ENCODE measurements around the gene KDELR3.
A peak's percentile ranks its signal among the peaks of the same experiment; 100 is the strongest.

The KDELR3 gene

GRCh38 chr22:38479096-38479837, 11.4 kb downstream of the KDELR3 start:
- no peaks in the 10 kb centered on the region for H3K9me3 Mint-ChIP-seq
- H3K27ac Mint-ChIP-seq: no peak overlapping the region
- no peak overlapping the region for H3K4me3 Mint-ChIP-seq
- H3K36me3 Mint-ChIP-seq (ENCODE audit: low read depth): peaks cover 42% of the 10 kb centered on the region
- H3K4me1 Mint-ChIP-seq (ENCODE audit: low read depth): peaks cover 17% of the 10 kb centered on the region
- H3K27me3 Mint-ChIP-seq: no peaks in the 10 kb centered on the region

GRCh38 chr22:38481162-38481870, 13.4 kb downstream of the KDELR3 start:
- Mint-ChIP-seq H3K9me3 (no peaks in the 10 kb centered on the region), H3K4me3 (no peak overlapping the region), H3K36me3 (ENCODE audit: low read depth) (peaks cover 61% of the 10 kb centered on the region), H3K4me1 (ENCODE audit: low read depth) (peaks cover 24% of the 10 kb centered on the region), H3K27ac (no peak overlapping the region), H3K27me3 (no peaks in the 10 kb centered on the region)

- Mint-ChIP-seq H3K4me1 (ENCODE audit: low read depth) (peaks cover 30% of the 10 kb centered on the region), H3K27me3 (no peaks in the 10 kb centered on the region), H3K4me3 (no peak overlapping the region), H3K27ac (no peak overlapping the region), H3K9me3 (no peaks in the 10 kb centered on the region), H3K36me3 (ENCODE audit: low read depth) (peaks cover 67% of the 10 kb centered on the region)
Observed at GRCh38 chr22:38481871-38482332, 14.0 kb downstream of the KDELR3 start.

- peak overlapping the region; percentile 5 for H3K27ac Mint-ChIP-seq
- H3K4me3 Mint-ChIP-seq: no peak overlapping the region
- H3K36me3 Mint-ChIP-seq (ENCODE audit: low read depth): peaks cover 74% of the 10 kb centered on the region
- H3K9me3 Mint-ChIP-seq: no peaks in the 10 kb centered on the region
- no peaks in the 10 kb centered on the region for H3K27me3 Mint-ChIP-seq
- peaks cover 31% of the 10 kb centered on the region for H3K4me1 Mint-ChIP-seq (ENCODE audit: low read depth)
Observed at GRCh38 chr22:38482662-38483308, 14.9 kb downstream of the KDELR3 start.

GRCh38 chr22:38484244-38484643, 16.3 kb downstream of the KDELR3 start:
- H3K9me3 Mint-ChIP-seq: no peaks in the 10 kb centered on the region
- peaks cover 85% of the 10 kb centered on the region for H3K36me3 Mint-ChIP-seq (ENCODE audit: low read depth)
- no peak overlapping the region for H3K4me3 Mint-ChIP-seq
- peaks cover 45% of the 10 kb centered on the region for H3K4me1 Mint-ChIP-seq (ENCODE audit: low read depth)
- peak overlapping the region; percentile 5 for H3K27ac Mint-ChIP-seq
- no peaks in the 10 kb centered on the region for H3K27me3 Mint-ChIP-seq

- H3K4me1 Mint-ChIP-seq (ENCODE audit: low read depth): peaks cover 60% of the 10 kb centered on the region
- no peak overlapping the region for H3K4me3 Mint-ChIP-seq
- H3K9me3 Mint-ChIP-seq: no peaks in the 10 kb centered on the region
- H3K27me3 Mint-ChIP-seq: no peaks in the 10 kb centered on the region
- H3K36me3 Mint-ChIP-seq (ENCODE audit: low read depth): peaks cover 94% of the 10 kb centered on the region
- peak overlapping the region; percentile 31 for H3K27ac Mint-ChIP-seq
Observed at GRCh38 chr22:38485783-38486182, 17.9 kb downstream of the KDELR3 start.

- no peaks in the 10 kb centered on the region for H3K27me3 Mint-ChIP-seq
- peaks cover 70% of the 10 kb centered on the region for H3K4me1 Mint-ChIP-seq (ENCODE audit: low read depth)
- no peaks in the 10 kb centered on the region for H3K9me3 Mint-ChIP-seq
- H3K4me3 Mint-ChIP-seq: no peak overlapping the region
- peaks cover 91% of the 10 kb centered on the region for H3K36me3 Mint-ChIP-seq (ENCODE audit: low read depth)
- H3K27ac Mint-ChIP-seq: peak overlapping the region; percentile 53
Observed at GRCh38 chr22:38487946-38488345, 20.1 kb downstream of the KDELR3 start.

GRCh38 chr22:38489142-38489541, 21.2 kb downstream of the KDELR3 start:
- Mint-ChIP-seq H3K9me3 (no peaks in the 10 kb centered on the region), H3K4me1 (ENCODE audit: low read depth) (peaks cover 69% of the 10 kb centered on the region), H3K27ac (no peak overlapping the region), H3K4me3 (no peak overlapping the region), H3K27me3 (no peaks in the 10 kb centered on the region), H3K36me3 (ENCODE audit: low read depth) (peaks cover 91% of the 10 kb centered on the region)

GRCh38 chr22:38489561-38490145, 21.8 kb downstream of the KDELR3 start:
- Mint-ChIP-seq H3K27ac (peak overlapping the region; percentile 63), H3K4me3 (no peak overlapping the region), H3K36me3 (ENCODE audit: low read depth) (peaks cover 91% of the 10 kb centered on the region), H3K9me3 (no peaks in the 10 kb centered on the region), H3K4me1 (ENCODE audit: low read depth) (peaks cover 71% of the 10 kb centered on the region), H3K27me3 (no peaks in the 10 kb centered on the region)

GRCh38 chr22:38490475-38490874, 22.6 kb downstream of the KDELR3 start:
- H3K27me3 Mint-ChIP-seq: no peaks in the 10 kb centered on the region
- no peaks in the 10 kb centered on the region for H3K9me3 Mint-ChIP-seq
- H3K36me3 Mint-ChIP-seq (ENCODE audit: low read depth): peaks cover 92% of the 10 kb centered on the region
- peaks cover 75% of the 10 kb centered on the region for H3K4me1 Mint-ChIP-seq (ENCODE audit: low read depth)
- no peak overlapping the region for H3K4me3 Mint-ChIP-seq
- peak overlapping the region; percentile 88 for H3K27ac Mint-ChIP-seq

- Mint-ChIP-seq H3K27me3 (no peaks in the 10 kb centered on the region), H3K4me3 (no peak overlapping the region), H3K4me1 (ENCODE audit: low read depth) (peaks cover 78% of the 10 kb centered on the region), H3K36me3 (ENCODE audit: low read depth) (peaks cover 92% of the 10 kb centered on the region), H3K27ac (peak overlapping the region; percentile 88), H3K9me3 (no peaks in the 10 kb centered on the region)
Observed at GRCh38 chr22:38490915-38491314, 23.0 kb downstream of the KDELR3 start.

- no peaks in the 10 kb centered on the region for H3K9me3 Mint-ChIP-seq
- H3K27me3 Mint-ChIP-seq: no peaks in the 10 kb centered on the region
- no peak overlapping the region for H3K4me3 Mint-ChIP-seq
- no peak overlapping the region for H3K27ac Mint-ChIP-seq
- peaks cover 75% of the 10 kb centered on the region for H3K4me1 Mint-ChIP-seq (ENCODE audit: low read depth)
- peaks cover 91% of the 10 kb centered on the region for H3K36me3 Mint-ChIP-seq (ENCODE audit: low read depth)
Observed at GRCh38 chr22:38491707-38492348, 23.9 kb downstream of the KDELR3 start.

- H3K27me3 Mint-ChIP-seq: no peaks in the 10 kb centered on the region
- no peak overlapping the region for H3K27ac Mint-ChIP-seq
- H3K4me1 Mint-ChIP-seq (ENCODE audit: low read depth): peaks cover 76% of the 10 kb centered on the region
- peaks cover 89% of the 10 kb centered on the region for H3K36me3 Mint-ChIP-seq (ENCODE audit: low read depth)
- H3K9me3 Mint-ChIP-seq: no peaks in the 10 kb centered on the region
- H3K4me3 Mint-ChIP-seq: no peak overlapping the region
Observed at GRCh38 chr22:38494498-38494897, 26.6 kb downstream of the KDELR3 start.

- Mint-ChIP-seq H3K27me3 (no peaks in the 10 kb centered on the region), H3K36me3 (ENCODE audit: low read depth) (peaks cover 89% of the 10 kb centered on the region), H3K27ac (no peak overlapping the region), H3K9me3 (no peaks in the 10 kb centered on the region), H3K4me3 (no peak overlapping the region), H3K4me1 (ENCODE audit: low read depth) (peaks cover 74% of the 10 kb centered on the region)
Observed at GRCh38 chr22:38494939-38495338, 27.0 kb downstream of the KDELR3 start.
